ENCODE measurements around the gene PNPLA2.

Gene PNPLA2

DNA sequence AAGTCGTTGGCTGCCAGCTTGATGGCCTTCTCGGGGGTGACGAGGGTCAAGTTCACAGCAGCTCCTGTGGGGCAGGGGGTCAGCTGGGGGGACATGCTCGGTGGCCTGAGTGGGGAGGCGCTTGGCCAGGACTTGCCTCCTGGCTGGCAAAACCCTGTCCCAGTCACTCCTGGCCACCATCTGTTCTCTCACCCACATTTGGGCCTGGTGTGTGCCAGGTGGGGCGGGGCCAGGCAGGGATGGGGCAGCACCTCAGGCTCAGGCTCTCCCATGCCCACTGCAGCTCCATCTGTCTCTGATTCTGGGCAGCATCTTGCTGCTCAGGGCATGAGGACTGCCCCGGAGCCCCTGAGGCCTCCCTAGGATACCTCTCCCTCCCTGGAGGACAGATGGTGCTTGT lies 25.2 kb upstream of the PNPLA2 start:
- ATAC-seq: no peak

DNA sequence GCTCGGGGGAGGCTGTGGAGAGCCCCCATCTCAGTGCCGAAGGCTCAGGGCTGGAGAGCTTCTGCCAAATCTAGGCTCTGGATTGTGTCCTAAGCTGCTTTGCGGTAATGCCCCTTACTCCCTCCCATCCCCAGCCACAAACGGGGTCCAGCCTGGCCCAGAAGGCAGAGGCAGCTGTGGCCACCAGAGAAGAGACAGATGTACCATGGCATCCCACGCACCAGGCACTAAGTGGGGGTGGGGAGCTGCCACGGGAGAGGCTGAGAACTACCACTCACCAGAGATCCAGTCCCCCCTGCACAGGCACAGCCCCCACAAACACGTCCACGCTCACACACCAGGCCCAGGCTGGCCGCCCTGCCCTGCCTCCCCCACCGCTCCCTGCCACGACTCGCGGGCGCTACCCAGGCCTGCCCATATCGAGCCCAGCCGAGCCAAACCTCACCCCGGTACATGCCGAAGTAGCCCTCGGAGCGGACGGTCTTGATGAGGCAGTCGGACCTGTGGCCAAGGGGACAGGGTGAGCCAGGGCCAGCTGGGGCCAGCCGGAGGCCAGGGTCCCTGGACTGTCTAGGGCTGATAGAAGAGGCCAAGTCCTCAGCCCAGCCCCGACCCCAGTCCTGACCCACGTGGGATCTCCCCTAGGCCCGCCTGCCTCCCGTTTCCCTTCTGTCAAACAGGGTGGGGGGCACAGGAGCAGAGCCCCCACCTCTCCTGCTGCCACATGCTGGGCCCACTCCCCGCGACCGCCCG lies 24.5 kb upstream of the PNPLA2 start:
- no peak for ATAC-seq
- TF ChIP-seq ZNF565 (CRISPR knock-in tag; conservative IDR thresholded peaks at IDR 0.05; ENCODE audit: low read depth): no peak
- no peak for TF ChIP-seq PPARA (CRISPR knock-in tag; IDR thresholded peaks at IDR 0.05; ENCODE audit: borderline replicate concordance)
- TF ChIP-seq ZNF8 (CRISPR knock-in tag; IDR thresholded peaks at IDR 0.05): no peak
- no peak for TF ChIP-seq GLIS3 (CRISPR knock-in tag; IDR thresholded peaks at IDR 0.05)
- TF ChIP-seq POU6F1 (CRISPR knock-in tag; IDR thresholded peaks at IDR 0.05; ENCODE audit: borderline replicate concordance, low read depth): no peak
- TF ChIP-seq, protein P1, sequence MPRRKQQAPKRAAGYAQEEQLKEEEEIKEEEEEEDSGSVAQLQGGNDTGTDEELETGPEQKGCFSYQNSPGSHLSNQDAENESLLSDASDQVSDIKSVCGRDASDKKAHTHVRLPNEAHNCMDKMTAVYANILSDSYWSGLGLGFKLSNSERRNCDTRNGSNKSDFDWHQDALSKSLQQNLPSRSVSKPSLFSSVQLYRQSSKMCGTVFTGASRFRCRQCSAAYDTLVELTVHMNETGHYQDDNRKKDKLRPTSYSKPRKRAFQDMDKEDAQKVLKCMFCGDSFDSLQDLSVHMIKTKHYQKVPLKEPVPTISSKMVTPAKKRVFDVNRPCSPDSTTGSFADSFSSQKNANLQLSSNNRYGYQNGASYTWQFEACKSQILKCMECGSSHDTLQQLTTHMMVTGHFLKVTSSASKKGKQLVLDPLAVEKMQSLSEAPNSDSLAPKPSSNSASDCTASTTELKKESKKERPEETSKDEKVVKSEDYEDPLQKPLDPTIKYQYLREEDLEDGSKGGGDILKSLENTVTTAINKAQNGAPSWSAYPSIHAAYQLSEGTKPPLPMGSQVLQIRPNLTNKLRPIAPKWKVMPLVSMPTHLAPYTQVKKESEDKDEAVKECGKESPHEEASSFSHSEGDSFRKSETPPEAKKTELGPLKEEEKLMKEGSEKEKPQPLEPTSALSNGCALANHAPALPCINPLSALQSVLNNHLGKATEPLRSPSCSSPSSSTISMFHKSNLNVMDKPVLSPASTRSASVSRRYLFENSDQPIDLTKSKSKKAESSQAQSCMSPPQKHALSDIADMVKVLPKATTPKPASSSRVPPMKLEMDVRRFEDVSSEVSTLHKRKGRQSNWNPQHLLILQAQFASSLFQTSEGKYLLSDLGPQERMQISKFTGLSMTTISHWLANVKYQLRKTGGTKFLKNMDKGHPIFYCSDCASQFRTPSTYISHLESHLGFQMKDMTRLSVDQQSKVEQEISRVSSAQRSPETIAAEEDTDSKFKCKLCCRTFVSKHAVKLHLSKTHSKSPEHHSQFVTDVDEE (CRISPR knock-in tag; IDR thresholded peaks at IDR 0.05): no peak
- TF ChIP-seq ZFP30 (CRISPR knock-in tag; IDR thresholded peaks at IDR 0.05): no peak
- no peak for TF ChIP-seq ESRRG (CRISPR knock-in tag; IDR thresholded peaks at IDR 0.05)
- TF ChIP-seq, protein P2, sequence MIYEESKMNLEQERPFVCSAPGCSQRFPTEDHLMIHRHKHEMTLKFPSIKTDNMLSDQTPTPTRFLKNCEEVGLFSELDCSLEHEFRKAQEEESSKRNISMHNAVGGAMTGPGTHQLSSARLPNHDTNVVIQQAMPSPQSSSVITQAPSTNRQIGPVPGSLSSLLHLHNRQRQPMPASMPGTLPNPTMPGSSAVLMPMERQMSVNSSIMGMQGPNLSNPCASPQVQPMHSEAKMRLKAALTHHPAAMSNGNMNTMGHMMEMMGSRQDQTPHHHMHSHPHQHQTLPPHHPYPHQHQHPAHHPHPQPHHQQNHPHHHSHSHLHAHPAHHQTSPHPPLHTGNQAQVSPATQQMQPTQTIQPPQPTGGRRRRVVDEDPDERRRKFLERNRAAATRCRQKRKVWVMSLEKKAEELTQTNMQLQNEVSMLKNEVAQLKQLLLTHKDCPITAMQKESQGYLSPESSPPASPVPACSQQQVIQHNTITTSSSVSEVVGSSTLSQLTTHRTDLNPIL (CRISPR knock-in tag; IDR thresholded peaks at IDR 0.05; ENCODE audit: low read depth): no peak

More for the DNA sequence above, 25.2 kb upstream of the PNPLA2 start:
- TF ChIP-seq ZFP3 (CRISPR knock-in tag; IDR thresholded peaks at IDR 0.05) (no peak), TOX (CRISPR knock-in tag; IDR thresholded peaks at IDR 0.05; ENCODE audit: borderline replicate concordance) (no peak), ESRRG (CRISPR knock-in tag; IDR thresholded peaks at IDR 0.05) (no peak), SNAI2 (CRISPR knock-in tag; IDR thresholded peaks at IDR 0.05) (no peak), PPARA (CRISPR knock-in tag; IDR thresholded peaks at IDR 0.05; ENCODE audit: borderline replicate concordance) (no peak), ISL1 (CRISPR knock-in tag; IDR thresholded peaks at IDR 0.05) (no peak), ZNF565 (CRISPR knock-in tag; conservative IDR thresholded peaks at IDR 0.05; ENCODE audit: low read depth) (no peak), ZNF8 (CRISPR knock-in tag; IDR thresholded peaks at IDR 0.05) (no peak), GLIS3 (CRISPR knock-in tag; IDR thresholded peaks at IDR 0.05) (no peak), BACH2 (CRISPR knock-in tag; IDR thresholded peaks at IDR 0.05; ENCODE audit: borderline replicate concordance) (no peak), TCF4 (CRISPR knock-in tag; IDR thresholded peaks at IDR 0.05; ENCODE audit: borderline replicate concordance) (no peak), OSR1 (CRISPR knock-in tag; IDR thresholded peaks at IDR 0.05) (no peak), POU6F1 (CRISPR knock-in tag; IDR thresholded peaks at IDR 0.05; ENCODE audit: borderline replicate concordance, low read depth) (no peak), ZNF70 (CRISPR knock-in tag; IDR thresholded peaks at IDR 0.05) (no peak), RARB (CRISPR knock-in tag; IDR thresholded peaks at IDR 0.05) (no peak)
- TF ChIP-seq, protein P3, sequence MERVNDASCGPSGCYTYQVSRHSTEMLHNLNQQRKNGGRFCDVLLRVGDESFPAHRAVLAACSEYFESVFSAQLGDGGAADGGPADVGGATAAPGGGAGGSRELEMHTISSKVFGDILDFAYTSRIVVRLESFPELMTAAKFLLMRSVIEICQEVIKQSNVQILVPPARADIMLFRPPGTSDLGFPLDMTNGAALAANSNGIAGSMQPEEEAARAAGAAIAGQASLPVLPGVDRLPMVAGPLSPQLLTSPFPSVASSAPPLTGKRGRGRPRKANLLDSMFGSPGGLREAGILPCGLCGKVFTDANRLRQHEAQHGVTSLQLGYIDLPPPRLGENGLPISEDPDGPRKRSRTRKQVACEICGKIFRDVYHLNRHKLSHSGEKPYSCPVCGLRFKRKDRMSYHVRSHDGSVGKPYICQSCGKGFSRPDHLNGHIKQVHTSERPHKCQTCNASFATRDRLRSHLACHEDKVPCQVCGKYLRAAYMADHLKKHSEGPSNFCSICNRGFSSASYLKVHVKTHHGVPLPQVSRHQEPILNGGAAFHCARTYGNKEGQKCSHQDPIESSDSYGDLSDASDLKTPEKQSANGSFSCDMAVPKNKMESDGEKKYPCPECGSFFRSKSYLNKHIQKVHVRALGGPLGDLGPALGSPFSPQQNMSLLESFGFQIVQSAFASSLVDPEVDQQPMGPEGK (CRISPR knock-in tag; IDR thresholded peaks at IDR 0.05; ENCODE audit: borderline replicate concordance): no peak
- TF ChIP-seq, protein P2 (CRISPR knock-in tag; IDR thresholded peaks at IDR 0.05; ENCODE audit: low read depth): no peak
- TF ChIP-seq, protein P1 (CRISPR knock-in tag; IDR thresholded peaks at IDR 0.05): no peak
- TF ChIP-seq, protein P4, sequence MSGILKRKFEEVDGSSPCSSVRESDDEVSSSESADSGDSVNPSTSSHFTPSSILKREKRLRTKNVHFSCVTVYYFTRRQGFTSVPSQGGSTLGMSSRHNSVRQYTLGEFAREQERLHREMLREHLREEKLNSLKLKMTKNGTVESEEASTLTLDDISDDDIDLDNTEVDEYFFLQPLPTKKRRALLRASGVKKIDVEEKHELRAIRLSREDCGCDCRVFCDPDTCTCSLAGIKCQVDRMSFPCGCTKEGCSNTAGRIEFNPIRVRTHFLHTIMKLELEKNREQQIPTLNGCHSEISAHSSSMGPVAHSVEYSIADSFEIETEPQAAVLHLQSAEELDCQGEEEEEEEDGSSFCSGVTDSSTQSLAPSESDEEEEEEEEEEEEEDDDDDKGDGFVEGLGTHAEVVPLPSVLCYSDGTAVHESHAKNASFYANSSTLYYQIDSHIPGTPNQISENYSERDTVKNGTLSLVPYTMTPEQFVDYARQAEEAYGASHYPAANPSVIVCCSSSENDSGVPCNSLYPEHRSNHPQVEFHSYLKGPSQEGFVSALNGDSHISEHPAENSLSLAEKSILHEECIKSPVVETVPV (CRISPR knock-in tag; IDR thresholded peaks at IDR 0.05): no peak
